H9 (cell line): ENCODE measurements around the gene NPR1. TPM values are rescaled to one million over a fixed set of nuclear protein-coding genes. Genes with fewer than 3 reads are reported as not detected.

Source experiments
- DNase-seq: peaks from one replicate; pipeline ENCODE4 v3.0.0-alpha.2; 2017
- H2AFZ ChIP-seq: one replicate; pipeline ENCODE4 v1.6.1; 2013; ENCODE audit warnings: mild to moderate bottlenecking, low read length, control low read depth, moderate library complexity
- H2AK5ac ChIP-seq: 2 replicates; pipeline ENCODE4 v1.6.1; 2013; ENCODE audit warnings: low read length, control low read depth, mixed read lengths; ENCODE audit not compliant: insufficient read length
- H2BK120ac ChIP-seq: one replicate; pipeline ENCODE4 v1.6.1; 2013; ENCODE audit warnings: low read depth, mild to moderate bottlenecking, low read length, control low read depth, inconsistent platforms; ENCODE audit not compliant: poor library complexity, severe bottlenecking
- H2BK12ac ChIP-seq: 2 replicates; pipeline ENCODE4 v1.6.1; 2013; ENCODE audit warnings: low read length, control low read depth, mixed read lengths, low read depth; ENCODE audit not compliant: insufficient read length
- H2BK15ac ChIP-seq: 2 replicates; pipeline ENCODE4 v1.6.1; 2013; ENCODE audit warnings: low read depth, low read length, control low read depth
- H2BK20ac ChIP-seq: one replicate; pipeline ENCODE4 v1.6.1; 2013; ENCODE audit warnings: low read depth, mild to moderate bottlenecking, low read length, control low read depth, inconsistent platforms; ENCODE audit not compliant: poor library complexity, severe bottlenecking
- H2BK5ac ChIP-seq: 2 replicates; pipeline ENCODE4 v1.6.1; 2013; ENCODE audit warnings: low read length, control low read depth, mixed read lengths; ENCODE audit not compliant: insufficient read length
- H3K14ac ChIP-seq: 2 replicates; pipeline ENCODE4 v1.6.1; 2013; ENCODE audit warnings: low read length, control low read depth; ENCODE audit not compliant: insufficient read depth
- H3K18ac ChIP-seq: 2 replicates; pipeline ENCODE4 v1.6.1; 2013; ENCODE audit warnings: low read depth, mild to moderate bottlenecking, mixed read lengths, low read length, control low read depth; ENCODE audit not compliant: insufficient read length
- H3K23ac ChIP-seq: 2 replicates; pipeline ENCODE4 v1.6.1; 2013; ENCODE audit warnings: low read length, control low read depth, mixed read lengths, low read depth; ENCODE audit not compliant: insufficient read length
- H3K23me2 ChIP-seq: 2 replicates; pipeline ENCODE4 v1.6.1; 2013; ENCODE audit warnings: low read depth, mild to moderate bottlenecking, mixed read lengths, low read length, control low read depth; ENCODE audit not compliant: insufficient read length, poor library complexity, severe bottlenecking
- H3K27ac ChIP-seq: 2 replicates; pipeline ENCODE4 v1.5.1; 2013; ENCODE audit warnings: low read length, control low read depth, mixed read lengths, low read depth; ENCODE audit not compliant: insufficient read length
- H3K27me3 ChIP-seq: 2 replicates; pipeline ENCODE4 v1.6.1; 2013; ENCODE audit warnings: low read length, control low read depth, inconsistent platforms; ENCODE audit not compliant: insufficient read depth
- H3K4ac ChIP-seq: 2 replicates; pipeline ENCODE4 v1.6.1; 2013; ENCODE audit warnings: low read depth, mild to moderate bottlenecking, control low read depth, inconsistent platforms, low read length, moderate library complexity
- H3K4me1 ChIP-seq: 2 replicates; pipeline ENCODE4 v1.6.1; 2013; ENCODE audit warnings: low read length, control low read depth, inconsistent platforms; ENCODE audit not compliant: insufficient read depth
- H3K4me2 ChIP-seq: 2 replicates; pipeline ENCODE4 v1.6.1; 2013; ENCODE audit warnings: low read length, control low read depth, mixed read lengths; ENCODE audit not compliant: insufficient read length, insufficient read depth
- H3K56ac ChIP-seq: 2 replicates; pipeline ENCODE4 v1.6.1; 2013; ENCODE audit warnings: low read depth, mild to moderate bottlenecking, mixed read lengths, low read length, control low read depth; ENCODE audit not compliant: insufficient read length
- H3K79me1 ChIP-seq: 2 replicates; pipeline ENCODE4 v1.6.1; 2013; ENCODE audit warnings: low read depth, mild to moderate bottlenecking, moderate library complexity, low read length, control low read depth, inconsistent platforms; ENCODE audit not compliant: insufficient read depth, poor library complexity, severe bottlenecking
- H3K79me2 ChIP-seq: 2 replicates; pipeline ENCODE4 v1.6.1; 2013; ENCODE audit warnings: low read length, control low read depth, inconsistent platforms; ENCODE audit not compliant: insufficient read depth
- H3K9ac ChIP-seq: 2 replicates; pipeline ENCODE4 v1.6.1; 2013; ENCODE audit warnings: low read length, control low read depth, mixed read lengths; ENCODE audit not compliant: insufficient read length; ENCODE audit errors: extremely low read depth
- H3K9me3 ChIP-seq: one replicate; pipeline ENCODE4 v1.6.1; 2013; ENCODE audit warnings: low read depth, low read length, inconsistent platforms; ENCODE audit not compliant: control insufficient read depth
- H3T11ph ChIP-seq: one replicate; pipeline ENCODE4 v1.6.1; 2013; ENCODE audit warnings: mild to moderate bottlenecking, low read length, control low read depth, inconsistent platforms
- H4K20me1 ChIP-seq: one replicate; pipeline ENCODE4 v1.6.1; 2013; ENCODE audit not compliant: control insufficient read depth, insufficient read length, insufficient read depth
- H4K5ac ChIP-seq: 2 replicates; pipeline ENCODE4 v1.6.1; 2013; ENCODE audit warnings: low read depth, mild to moderate bottlenecking, mixed read lengths, low read length, control low read depth; ENCODE audit not compliant: insufficient read length
- H4K8ac ChIP-seq: replicated peaks from 2 replicates; pipeline ENCODE4 v1.6.1; 2013; ENCODE audit warnings: low read length, control low read depth, mixed read lengths, low read depth; ENCODE audit not compliant: insufficient read length
- H4K91ac ChIP-seq: 2 replicates; pipeline ENCODE4 v1.6.1; 2013; ENCODE audit warnings: low read depth, mild to moderate bottlenecking, moderate library complexity, mixed read lengths, low read length, control low read depth; ENCODE audit not compliant: insufficient read length
- H3K27ac Mint-ChIP-seq, 3 experiments: 2 replicates in 2 of 3; 3 replicates in 1 of 3; pipeline ENCODE4 v1.8.0; 2020 to 2021; ENCODE audit warnings: mixed read lengths in 3 of 3, mild to moderate bottlenecking in 1 of 3, moderate library complexity in 1 of 3
- H3K27me3 Mint-ChIP-seq: 2 replicates; pipeline ENCODE4 v1.8.0; 2021; ENCODE audit warnings: low read depth, mild to moderate bottlenecking, moderate library complexity, mixed read lengths
- H3K36me3 Mint-ChIP-seq, 3 experiments: 2 replicates in 2 of 3; 3 replicates in 1 of 3; pipeline ENCODE4 v1.8.0; 2020 to 2021; ENCODE audit warnings: low read depth in 3 of 3, mixed read lengths in 3 of 3; ENCODE audit not compliant: insufficient read depth in 1 of 3
- H3K4me1 Mint-ChIP-seq, 2 experiments: 2 replicates each; pipeline ENCODE4 v1.8.0; 2020; ENCODE audit warnings: mixed read lengths in 2 of 2
- H3K4me3 Mint-ChIP-seq, 2 experiments: 2 replicates in 1 of 2; 3 replicates in 1 of 2; pipeline ENCODE4 v1.8.0; 2020 to 2021; ENCODE audit warnings: mild to moderate bottlenecking in 2 of 2, mixed read lengths in 2 of 2, moderate library complexity in 1 of 2
- H3K9me3 Mint-ChIP-seq, 2 experiments: 2 replicates in 1 of 2; 3 replicates in 1 of 2; pipeline ENCODE4 v1.8.0; 2020; ENCODE audit warnings: mild to moderate bottlenecking in 2 of 2, mixed read lengths in 2 of 2, moderate library complexity in 1 of 2
- WGBS: extraction: QIAGEN DNeasy Blood & Tissue Kit; methylation state at CpG from one replicate; pipeline ENCODE4 v1.1.7; 2013; ENCODE audit warnings: missing lambda C conversion rate, low lambda C conversion rate, mixed read lengths; ENCODE audit not compliant: insufficient read length; ENCODE audit errors: extremely low coverage; 5-methylcytosine and 5-hydroxymethylcytosine counted together
- total RNA-seq: library from RNA; stranded (reverse); gene quantifications from 2 replicates; pipeline ENCODE4 v1.2.1, GENCODE V29; 2021
- TF ChIP-seq, protein P1 (sequence below): fragments of 200-600 bp; sonication (generic); conservative IDR thresholded peaks from 3 replicates; pipeline ENCODE4 v1.8.0; 2021; ENCODE audit warnings: antibody characterized with exemption, mild to moderate bottlenecking

The NPR1 gene
- total RNA-seq, 1 experiment from 2014 or later: 8.6 TPM

DNA sequence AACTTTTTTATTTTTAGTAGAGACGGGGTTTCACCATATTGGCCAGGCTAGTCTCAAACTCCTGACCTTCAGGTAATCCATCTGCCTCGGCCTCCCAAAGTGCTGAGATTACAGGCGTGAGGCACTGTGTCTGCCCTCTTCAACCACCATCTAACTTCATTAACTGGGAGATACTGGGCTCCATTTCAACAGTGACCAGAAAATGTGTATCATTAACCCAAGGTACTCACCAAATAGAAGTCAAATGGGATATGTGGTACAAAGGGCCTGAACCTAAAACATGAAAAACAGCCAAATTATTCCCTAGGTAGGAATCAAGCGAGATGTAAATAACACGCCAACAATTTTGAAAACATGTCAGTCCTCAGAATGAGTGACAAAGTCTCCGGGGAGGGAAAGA lies 8.9 kb upstream of the NPR1 start:
- H3K27ac ChIP-seq: no peak overlapping the region
- Mint-ChIP-seq H3K27ac (peak overlapping the region in 1 of 3 experiments; percentile 59; a peak in 3 of 7 replicates), H3K4me1 (peaks cover 9 to 12% of the 10 kb centered on the region in 2 experiments; a peak in 3 of 4 replicates), H3K4me3 (no peak overlapping the region), H3K27me3 (no peaks in the 10 kb centered on the region; the same call in 1 of the 2 replicates), H3K9me3 (no peaks in the 10 kb centered on the region), H3K36me3 (peaks cover 0 to 58% (median 55%) of the 10 kb centered on the region in 3 experiments; a peak in 4 of 7 replicates)
- peaks cover 15% of the 10 kb centered on the region for H3K79me2 ChIP-seq
- H3T11ph ChIP-seq: no peak overlapping the region
- no peaks in the 10 kb centered on the region for H4K20me1 ChIP-seq
- H4K5ac ChIP-seq: no peak overlapping the region
- peaks cover 17% of the 10 kb centered on the region for H3K79me1 ChIP-seq
- no peak overlapping the region for H2AFZ ChIP-seq
- peaks cover 11% of the 10 kb centered on the region for H3K23me2 ChIP-seq
- no peak for DNase-seq
- no peak overlapping the region for H2BK15ac ChIP-seq
- H2BK20ac ChIP-seq: no peak overlapping the region
- no CpG with 5 or more reads among the region's 6 CpGs for WGBS
- H3K9ac ChIP-seq: peak overlapping the region; percentile 97
- H3K56ac ChIP-seq: no peak overlapping the region
- H3K4me1 ChIP-seq: no peaks in the 10 kb centered on the region
- peak overlapping the region; percentile 83 for H3K4me2 ChIP-seq
- no peaks in the 10 kb centered on the region for H3K9me3 ChIP-seq
- H3K27me3 ChIP-seq: no peaks in the 10 kb centered on the region
- H3K23ac ChIP-seq: no peak overlapping the region
- H4K8ac ChIP-seq: no peak overlapping the region
- TF ChIP-seq, protein P1, sequence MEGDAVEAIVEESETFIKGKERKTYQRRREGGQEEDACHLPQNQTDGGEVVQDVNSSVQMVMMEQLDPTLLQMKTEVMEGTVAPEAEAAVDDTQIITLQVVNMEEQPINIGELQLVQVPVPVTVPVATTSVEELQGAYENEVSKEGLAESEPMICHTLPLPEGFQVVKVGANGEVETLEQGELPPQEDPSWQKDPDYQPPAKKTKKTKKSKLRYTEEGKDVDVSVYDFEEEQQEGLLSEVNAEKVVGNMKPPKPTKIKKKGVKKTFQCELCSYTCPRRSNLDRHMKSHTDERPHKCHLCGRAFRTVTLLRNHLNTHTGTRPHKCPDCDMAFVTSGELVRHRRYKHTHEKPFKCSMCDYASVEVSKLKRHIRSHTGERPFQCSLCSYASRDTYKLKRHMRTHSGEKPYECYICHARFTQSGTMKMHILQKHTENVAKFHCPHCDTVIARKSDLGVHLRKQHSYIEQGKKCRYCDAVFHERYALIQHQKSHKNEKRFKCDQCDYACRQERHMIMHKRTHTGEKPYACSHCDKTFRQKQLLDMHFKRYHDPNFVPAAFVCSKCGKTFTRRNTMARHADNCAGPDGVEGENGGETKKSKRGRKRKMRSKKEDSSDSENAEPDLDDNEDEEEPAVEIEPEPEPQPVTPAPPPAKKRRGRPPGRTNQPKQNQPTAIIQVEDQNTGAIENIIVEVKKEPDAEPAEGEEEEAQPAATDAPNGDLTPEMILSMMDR: no peak
- H2BK120ac ChIP-seq: no peak overlapping the region
- no peak overlapping the region for H4K91ac ChIP-seq
- H2BK5ac ChIP-seq: no peak overlapping the region
- no peak overlapping the region for H2BK12ac ChIP-seq
- no peak overlapping the region for H2AK5ac ChIP-seq
- H3K4ac ChIP-seq: no peak overlapping the region
- H3K18ac ChIP-seq: no peak overlapping the region
- H3K14ac ChIP-seq: no peak overlapping the region
